ENCODE measurements around the gene PRPF8. TPM values are rescaled to one million over a fixed set of nuclear protein-coding genes. Genes with fewer than 3 reads are reported as not detected.

The PRPF8 gene
- total and polyA plus RNA-seq, 10 of the 15 experiments (the other 5 are each of a cell fraction or from before 2014, with no cell fraction given) = 77.2 to 337 (median 162) TPM

DNA sequence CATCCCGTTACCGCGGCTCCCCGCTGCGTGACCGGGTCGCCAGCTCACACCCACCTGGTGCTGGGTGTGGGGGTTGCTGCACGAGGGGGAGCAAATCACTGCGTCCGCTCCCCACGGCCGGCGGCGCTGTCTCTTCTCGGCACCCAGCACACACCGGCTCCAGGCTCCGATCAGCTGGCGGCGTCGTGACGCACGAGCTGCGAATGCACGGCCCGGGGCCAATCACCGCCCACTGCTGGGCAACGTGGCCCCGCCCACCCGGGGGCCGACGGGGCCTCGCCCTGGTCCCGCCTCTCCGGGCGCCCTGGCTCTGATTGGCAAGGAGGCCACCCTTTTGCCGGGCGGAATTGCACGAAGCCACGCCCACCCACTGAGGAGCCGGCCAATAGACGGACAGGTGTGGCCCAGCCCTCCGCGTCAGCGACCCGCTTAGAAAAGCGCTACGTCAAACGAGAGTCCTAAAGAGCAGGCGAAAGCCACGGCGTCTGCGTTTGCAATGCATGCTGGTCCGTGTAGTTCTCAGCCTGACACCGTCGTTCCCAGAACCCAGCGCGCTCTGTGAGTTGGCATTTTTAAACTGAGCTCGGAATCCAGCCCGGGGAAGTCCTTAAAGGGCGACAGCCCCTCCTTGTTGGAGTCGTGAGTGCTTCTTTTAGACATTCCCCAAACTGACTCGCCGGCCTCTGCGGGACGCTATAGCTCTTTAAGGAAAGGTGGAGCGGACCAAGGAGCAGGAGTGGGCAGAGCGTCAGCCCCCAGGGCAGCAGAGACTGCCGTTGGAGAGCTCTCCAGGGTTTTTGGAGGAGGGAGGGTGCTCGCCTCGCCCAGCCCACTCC is 31.6 kb upstream of the PRPF8 start (continued):
- TF ChIP-seq, protein P1, sequence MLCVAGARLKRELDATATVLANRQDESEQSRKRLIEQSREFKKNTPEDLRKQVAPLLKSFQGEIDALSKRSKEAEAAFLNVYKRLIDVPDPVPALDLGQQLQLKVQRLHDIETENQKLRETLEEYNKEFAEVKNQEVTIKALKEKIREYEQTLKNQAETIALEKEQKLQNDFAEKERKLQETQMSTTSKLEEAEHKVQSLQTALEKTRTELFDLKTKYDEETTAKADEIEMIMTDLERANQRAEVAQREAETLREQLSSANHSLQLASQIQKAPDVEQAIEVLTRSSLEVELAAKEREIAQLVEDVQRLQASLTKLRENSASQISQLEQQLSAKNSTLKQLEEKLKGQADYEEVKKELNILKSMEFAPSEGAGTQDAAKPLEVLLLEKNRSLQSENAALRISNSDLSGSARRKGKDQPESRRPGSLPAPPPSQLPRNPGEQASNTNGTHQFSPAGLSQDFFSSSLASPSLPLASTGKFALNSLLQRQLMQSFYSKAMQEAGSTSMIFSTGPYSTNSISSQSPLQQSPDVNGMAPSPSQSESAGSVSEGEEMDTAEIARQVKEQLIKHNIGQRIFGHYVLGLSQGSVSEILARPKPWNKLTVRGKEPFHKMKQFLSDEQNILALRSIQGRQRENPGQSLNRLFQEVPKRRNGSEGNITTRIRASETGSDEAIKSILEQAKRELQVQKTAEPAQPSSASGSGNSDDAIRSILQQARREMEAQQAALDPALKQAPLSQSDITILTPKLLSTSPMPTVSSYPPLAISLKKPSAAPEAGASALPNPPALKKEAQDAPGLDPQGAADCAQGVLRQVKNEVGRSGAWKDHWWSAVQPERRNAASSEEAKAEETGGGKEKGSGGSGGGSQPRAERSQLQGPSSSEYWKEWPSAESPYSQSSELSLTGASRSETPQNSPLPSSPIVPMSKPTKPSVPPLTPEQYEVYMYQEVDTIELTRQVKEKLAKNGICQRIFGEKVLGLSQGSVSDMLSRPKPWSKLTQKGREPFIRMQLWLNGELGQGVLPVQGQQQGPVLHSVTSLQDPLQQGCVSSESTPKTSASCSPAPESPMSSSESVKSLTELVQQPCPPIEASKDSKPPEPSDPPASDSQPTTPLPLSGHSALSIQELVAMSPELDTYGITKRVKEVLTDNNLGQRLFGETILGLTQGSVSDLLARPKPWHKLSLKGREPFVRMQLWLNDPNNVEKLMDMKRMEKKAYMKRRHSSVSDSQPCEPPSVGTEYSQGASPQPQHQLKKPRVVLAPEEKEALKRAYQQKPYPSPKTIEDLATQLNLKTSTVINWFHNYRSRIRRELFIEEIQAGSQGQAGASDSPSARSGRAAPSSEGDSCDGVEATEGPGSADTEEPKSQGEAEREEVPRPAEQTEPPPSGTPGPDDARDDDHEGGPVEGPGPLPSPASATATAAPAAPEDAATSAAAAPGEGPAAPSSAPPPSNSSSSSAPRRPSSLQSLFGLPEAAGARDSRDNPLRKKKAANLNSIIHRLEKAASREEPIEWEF (IDR thresholded peaks at IDR 0.05; ENCODE audit: insufficient replicate concordance, low read depth, low read length) = no peak
- TF ChIP-seq ZNF217 (IDR thresholded peaks at IDR 0.05) (no peak), BHLHE40 (IDR thresholded peaks at IDR 0.05; ENCODE audit: borderline replicate concordance in 1 of 2, low read depth in 2 of 2, low read length in 1 of 2) (peak in 1 of 2 experiments; percentile 73; a peak in 1 of 4 replicates)

DNA sequence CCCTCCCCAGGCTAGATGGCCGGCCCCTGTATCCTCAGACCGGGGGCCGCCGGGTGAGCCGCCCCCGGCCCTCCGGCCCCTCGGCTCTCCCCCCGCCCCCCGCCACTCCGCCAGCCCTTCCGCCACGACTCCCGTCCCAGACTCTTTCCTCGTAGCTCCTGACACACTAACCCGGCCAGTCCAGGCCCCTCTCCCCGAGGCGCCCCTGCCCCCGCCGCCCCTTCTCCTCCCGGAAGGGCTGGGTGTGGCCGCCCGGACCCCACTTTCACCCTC is 31.1 kb upstream of the PRPF8 start:
- intact Hi-C loops (cut with micrococcal nuclease; ENCODE audit: unreplicated experiment) = loop anchor here (2.0 to 5.0 kb wide), 3 partner anchors 48 to 153 kb away; partner anchors contain the start of genes PITPNA and RPA1
- RAD21 ChIA-PET (ENCODE audit: unreplicated experiment) = interaction anchor here (1.1 to 4.1 kb wide), 10 partner anchors 21 to 588 kb away, joined by 3 to 25 read pairs (median 8); partner anchors contain the start of genes SMG6 and SRR
- Histone ChIP-seq H3K4me3 (peak overlapping the region; percentile 98), H3K36me3 (ENCODE audit: control insufficient read depth in 2 of 2, insufficient read depth in 2 of 2, low read length in 1 of 2) (peaks cover 0 to 7% of the 10 kb centered on the region in 2 experiments; a peak in 2 of 4 replicates), H3K27ac (ENCODE audit: control insufficient read depth, insufficient read depth) (no peak overlapping the region), H2AFZ (ENCODE audit: control insufficient read depth, low read depth, low read length) (peak overlapping the region; percentile 62), H3K9ac (ENCODE audit: control insufficient read depth, insufficient read depth, low read length) (peak overlapping the region; percentile 48), H3K27me3 (replicated peaks in 1 of 2; ENCODE audit: control insufficient read depth in 2 of 2, insufficient read depth in 2 of 2, low read length in 1 of 2) (peaks cover 0 to 2% of the 10 kb centered on the region in 2 experiments; a peak in 1 of 4 replicates), H3K9me3 (replicated peaks; ENCODE audit: control insufficient read depth, insufficient read depth, low read length) (no peaks in the 10 kb centered on the region), H3K79me2 (ENCODE audit: control insufficient read depth, insufficient read depth, low read length) (peaks cover 7% of the 10 kb centered on the region), H3K4me2 (ENCODE audit: control insufficient read depth, insufficient read depth) (peak overlapping the region; percentile 90; the same call in 1 of the 2 replicates), H3K4me1 (ENCODE audit: control insufficient read depth, insufficient read depth, low read length) (peaks cover 4% of the 10 kb centered on the region), H4K20me1 (ENCODE audit: control insufficient read depth, insufficient read depth) (no peaks in the 10 kb centered on the region)
- in situ Hi-C loops (cut with MboI) = no loop called here
- SMC1A ChIA-PET (ENCODE audit: uncharacterized antibody, unreplicated experiment) = interaction anchor here (1.4 to 2.5 kb wide), 3 partner anchors 119 to 155 kb away, joined by 3 to 15 read pairs (median 9); no protein-coding TSS in a partner anchor
- WGBS (ENCODE audit: insufficient coverage, insufficient replicate concordance, low lambda C conversion rate, missing lambda C conversion rate) = no CpG with 5 or more reads among the region's 23 CpGs
- POLR2A ChIA-PET = interaction anchor here (1.3 to 2.3 kb wide), 5 partner anchors 71 to 313 kb away, joined by 3 to 18 read pairs (median 5); no protein-coding TSS in a partner anchor
- ATAC-seq = no peak
- CTCF ChIA-PET = interaction anchor here (0.9 to 11.0 kb wide), 9 partner anchors 15 to 339 kb away, joined by 3 to 232 read pairs (median 8); partner anchors contain the start of genes HIC1, PRPF8, RILP and RPA1
- DNase-seq (ENCODE audit: low read depth, low spot score) = no peak
- no TSS peak for BruUV-seq (replicated peaks)
- FAIRE-seq = no peak
- TF ChIP-seq, protein P2, sequence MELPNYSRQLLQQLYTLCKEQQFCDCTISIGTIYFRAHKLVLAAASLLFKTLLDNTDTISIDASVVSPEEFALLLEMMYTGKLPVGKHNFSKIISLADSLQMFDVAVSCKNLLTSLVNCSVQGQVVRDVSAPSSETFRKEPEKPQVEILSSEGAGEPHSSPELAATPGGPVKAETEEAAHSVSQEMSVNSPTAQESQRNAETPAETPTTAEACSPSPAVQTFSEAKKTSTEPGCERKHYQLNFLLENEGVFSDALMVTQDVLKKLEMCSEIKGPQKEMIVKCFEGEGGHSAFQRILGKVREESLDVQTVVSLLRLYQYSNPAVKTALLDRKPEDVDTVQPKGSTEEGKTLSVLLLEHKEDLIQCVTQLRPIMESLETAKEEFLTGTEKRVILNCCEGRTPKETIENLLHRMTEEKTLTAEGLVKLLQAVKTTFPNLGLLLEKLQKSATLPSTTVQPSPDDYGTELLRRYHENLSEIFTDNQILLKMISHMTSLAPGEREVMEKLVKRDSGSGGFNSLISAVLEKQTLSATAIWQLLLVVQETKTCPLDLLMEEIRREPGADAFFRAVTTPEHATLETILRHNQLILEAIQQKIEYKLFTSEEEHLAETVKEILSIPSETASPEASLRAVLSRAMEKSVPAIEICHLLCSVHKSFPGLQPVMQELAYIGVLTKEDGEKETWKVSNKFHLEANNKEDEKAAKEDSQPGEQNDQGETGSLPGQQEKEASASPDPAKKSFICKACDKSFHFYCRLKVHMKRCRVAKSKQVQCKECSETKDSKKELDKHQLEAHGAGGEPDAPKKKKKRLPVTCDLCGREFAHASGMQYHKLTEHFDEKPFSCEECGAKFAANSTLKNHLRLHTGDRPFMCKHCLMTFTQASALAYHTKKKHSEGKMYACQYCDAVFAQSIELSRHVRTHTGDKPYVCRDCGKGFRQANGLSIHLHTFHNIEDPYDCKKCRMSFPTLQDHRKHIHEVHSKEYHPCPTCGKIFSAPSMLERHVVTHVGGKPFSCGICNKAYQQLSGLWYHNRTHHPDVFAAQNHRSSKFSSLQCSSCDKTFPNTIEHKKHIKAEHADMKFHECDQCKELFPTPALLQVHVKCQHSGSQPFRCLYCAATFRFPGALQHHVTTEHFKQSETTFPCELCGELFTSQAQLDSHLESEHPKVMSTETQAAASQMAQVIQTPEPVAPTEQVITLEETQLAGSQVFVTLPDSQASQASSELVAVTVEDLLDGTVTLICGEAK (IDR thresholded peaks at IDR 0.05; ENCODE audit: borderline replicate concordance) = no peak
- no peak for TF ChIP-seq MYB (IDR thresholded peaks at IDR 0.05; ENCODE audit: borderline replicate concordance, low read depth, low read length)
- TF ChIP-seq, protein P3, sequence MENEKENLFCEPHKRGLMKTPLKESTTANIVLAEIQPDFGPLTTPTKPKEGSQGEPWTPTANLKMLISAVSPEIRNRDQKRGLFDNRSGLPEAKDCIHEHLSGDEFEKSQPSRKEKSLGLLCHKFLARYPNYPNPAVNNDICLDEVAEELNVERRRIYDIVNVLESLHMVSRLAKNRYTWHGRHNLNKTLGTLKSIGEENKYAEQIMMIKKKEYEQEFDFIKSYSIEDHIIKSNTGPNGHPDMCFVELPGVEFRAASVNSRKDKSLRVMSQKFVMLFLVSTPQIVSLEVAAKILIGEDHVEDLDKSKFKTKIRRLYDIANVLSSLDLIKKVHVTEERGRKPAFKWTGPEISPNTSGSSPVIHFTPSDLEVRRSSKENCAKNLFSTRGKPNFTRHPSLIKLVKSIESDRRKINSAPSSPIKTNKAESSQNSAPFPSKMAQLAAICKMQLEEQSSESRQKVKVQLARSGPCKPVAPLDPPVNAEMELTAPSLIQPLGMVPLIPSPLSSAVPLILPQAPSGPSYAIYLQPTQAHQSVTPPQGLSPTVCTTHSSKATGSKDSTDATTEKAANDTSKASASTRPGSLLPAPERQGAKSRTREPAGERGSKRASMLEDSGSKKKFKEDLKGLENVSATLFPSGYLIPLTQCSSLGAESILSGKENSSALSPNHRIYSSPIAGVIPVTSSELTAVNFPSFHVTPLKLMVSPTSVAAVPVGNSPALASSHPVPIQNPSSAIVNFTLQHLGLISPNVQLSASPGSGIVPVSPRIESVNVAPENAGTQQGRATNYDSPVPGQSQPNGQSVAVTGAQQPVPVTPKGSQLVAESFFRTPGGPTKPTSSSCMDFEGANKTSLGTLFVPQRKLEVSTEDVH (IDR thresholded peaks at IDR 0.05; ENCODE audit: low read depth, partially characterized antibody) = no peak
